ENCODE results near the gene SLC22A1. TPM values are rescaled to one million over a fixed set of nuclear protein-coding genes. Genes with fewer than 3 reads are reported as not detected.

Gene SLC22A1
- total RNA-seq, 4 donors from 2014 or later, result 0.35 to 0.67 (median 0.58) TPM; not detected in 1

- TF ChIP-seq EP300 (IDR thresholded peaks at IDR 0.05) (no peak), POLR2AphosphoS5 (IDR thresholded peaks at IDR 0.05) (no peak), POLR2A (IDR thresholded peaks at IDR 0.05) (no peak), CTCF (IDR thresholded peaks at IDR 0.05) (no peak)
- no peaks in the 10 kb centered on the region for H3K27me3 ChIP-seq
Measured at GRCh38 chr6:160118620-160119229, 2.9 kb upstream of the SLC22A1 start.

GRCh38 chr6:160120087-160120486, 1.5 kb upstream of the SLC22A1 start:
- Histone ChIP-seq H3K9me3 (no peaks in the 10 kb centered on the region), H3K4me1 (no peaks in the 10 kb centered on the region), H3K36me3 (peaks cover 0 to 17% of the 10 kb centered on the region in 2 donors), H3K27ac (no peak overlapping the region), H3K4me3 (no peak overlapping the region), H3K27me3 (no peaks in the 10 kb centered on the region)
- 79 to 100% methylated on average over 1 of the region's 1 CpG for WGBS, 2 donors (ENCODE audit: low coverage in 1 of 2)
- TF ChIP-seq POLR2A (IDR thresholded peaks at IDR 0.05) (no peak), EP300 (IDR thresholded peaks at IDR 0.05) (no peak), CTCF (IDR thresholded peaks at IDR 0.05) (no peak), POLR2AphosphoS5 (IDR thresholded peaks at IDR 0.05) (no peak)
- ATAC-seq, result no peak

More at GRCh38 chr6:160118620-160119229, 2.9 kb upstream of the SLC22A1 start:
- WGBS, 2 donors (ENCODE audit: low coverage in 1 of 2), result 100% methylated on average over 1 of the region's 5 CpGs; no CpG with 5 or more reads in 1 of the 2 donors
- no peak overlapping the region for H3K27ac ChIP-seq
- no peak overlapping the region for H3K4me3 ChIP-seq
- peaks cover 0 to 24% of the 10 kb centered on the region in 2 donors for H3K36me3 ChIP-seq
- no peak for ATAC-seq
- H3K4me1 ChIP-seq, result no peaks in the 10 kb centered on the region
- H3K9me3 ChIP-seq, result no peaks in the 10 kb centered on the region

- no peak for ATAC-seq
- no peaks in the 10 kb centered on the region for H3K27me3 ChIP-seq
- H3K4me3 ChIP-seq, result no peak overlapping the region
- no peaks in the 10 kb centered on the region for H3K4me1 ChIP-seq
- H3K36me3 ChIP-seq, result peaks cover 0 to 14% of the 10 kb centered on the region in 2 donors
- no peaks in the 10 kb centered on the region for H3K9me3 ChIP-seq
- 91% methylated on average over 4 of the region's 14 CpGs; no CpG with 5 or more reads in 1 of the 2 donors for WGBS, 2 donors (ENCODE audit: low coverage in 1 of 2)
- TF ChIP-seq POLR2AphosphoS5 (IDR thresholded peaks at IDR 0.05), result no peak
- no peak for TF ChIP-seq POLR2A (IDR thresholded peaks at IDR 0.05)
- no peak for TF ChIP-seq CTCF (IDR thresholded peaks at IDR 0.05)
- no peak for TF ChIP-seq EP300 (IDR thresholded peaks at IDR 0.05)
- no peak overlapping the region for H3K27ac ChIP-seq
Measured at GRCh38 chr6:160121981-160122380, 366 bp downstream of the SLC22A1 start.

GRCh38 chr6:160122744-160123143, 1.1 kb downstream of the SLC22A1 start:
- peaks cover 0 to 11% of the 10 kb centered on the region in 2 donors for H3K36me3 ChIP-seq
- H3K27me3 ChIP-seq, result no peaks in the 10 kb centered on the region
- H3K27ac ChIP-seq, result no peak overlapping the region
- no peak for ATAC-seq
- 83 to 93% methylated on average over 2 to 4 of the region's 5 CpGs for WGBS, 2 donors (ENCODE audit: low coverage in 1 of 2)
- TF ChIP-seq EP300 (IDR thresholded peaks at IDR 0.05), result no peak
- TF ChIP-seq CTCF (IDR thresholded peaks at IDR 0.05), result no peak
- TF ChIP-seq POLR2AphosphoS5 (IDR thresholded peaks at IDR 0.05), result no peak
- TF ChIP-seq POLR2A (IDR thresholded peaks at IDR 0.05), result no peak
- no peaks in the 10 kb centered on the region for H3K4me1 ChIP-seq
- no peaks in the 10 kb centered on the region for H3K9me3 ChIP-seq
- H3K4me3 ChIP-seq, result no peak overlapping the region

- Histone ChIP-seq H3K9me3 (no peaks in the 10 kb centered on the region), H3K4me1 (no peaks in the 10 kb centered on the region), H3K36me3 (peaks cover 0 to 5% of the 10 kb centered on the region in 2 donors), H3K27me3 (no peaks in the 10 kb centered on the region), H3K4me3 (no peak overlapping the region), H3K27ac (no peak overlapping the region)
- TF ChIP-seq POLR2A (IDR thresholded peaks at IDR 0.05) (no peak), POLR2AphosphoS5 (IDR thresholded peaks at IDR 0.05) (no peak), CTCF (IDR thresholded peaks at IDR 0.05) (no peak), EP300 (IDR thresholded peaks at IDR 0.05) (no peak)
- no peak for ATAC-seq
- 84 to 93% methylated on average over 2 of the region's 2 CpGs for WGBS, 2 donors (ENCODE audit: low coverage in 1 of 2)
Measured at GRCh38 chr6:160124007-160124406, 2.4 kb downstream of the SLC22A1 start.

Data from gastroesophageal sphincter (tissue), 4 donors.